IMR-90 (cell line): ENCODE data around the gene SHCBP1L. TPM values are rescaled to one million over a fixed set of nuclear protein-coding genes. Genes with fewer than 3 reads are reported as not detected.

Experiments
- ATAC-seq: fragments of 200-7000 bp; cut with Tn5 transposase; 2 replicates; pipeline ENCODE4 v1.9.1; 2020; ENCODE audit warnings: low read depth, mild to moderate bottlenecking, moderate library complexity
- BruUV-seq: library from RNA; stranded (reverse); fragments of 400-500 nt; replicated peaks from 2 replicates; lab custom pipeline; 2021; lab: Mats Ljungman, UMichigan
- CTCF ChIA-PET: fragments of 300-600 bp; formaldehyde crosslinking; extraction: SDS; loops from one replicate; lab custom pipeline; 2021; ENCODE audit warnings: antibody characterized with exemption; lab: Yijun Ruan, JAX
- POLR2A ChIA-PET: fragments of 300-600 bp; sonication (Branson Sonifier 250); formaldehyde crosslinking; loops from one replicate; lab custom pipeline; 2022; ENCODE audit warnings: antibody characterized with exemption; ENCODE audit not compliant: unreplicated experiment; lab: Charles Lee
- DNase-seq: peaks from one replicate; pipeline ENCODE4 v3.0.0; 2013
- H2AFZ ChIP-seq: replicated peaks from 2 replicates; pipeline ENCODE3; 2013; ENCODE audit warnings: low read length, mild to moderate bottlenecking; ENCODE audit not compliant: poor library complexity
- H2AK5ac ChIP-seq: 2 replicates; pipeline ENCODE4 v1.6.1; 2013; ENCODE audit warnings: low read depth, low read length, inconsistent platforms
- H2AK9ac ChIP-seq: replicated peaks from 2 replicates; pipeline ENCODE3; 2013; ENCODE audit warnings: mild to moderate bottlenecking, low read depth, low read length, moderate library complexity; ENCODE audit not compliant: poor library complexity
- H2BK120ac ChIP-seq: 2 replicates; pipeline ENCODE4 v1.6.1; 2013; ENCODE audit warnings: low read depth, low read length, inconsistent platforms
- H2BK15ac ChIP-seq: 3 replicates; pipeline ENCODE4 v1.6.1; 2013; ENCODE audit warnings: low read depth, low read length, inconsistent platforms
- H2BK20ac ChIP-seq: 2 replicates; pipeline ENCODE4 v1.6.1; 2013; ENCODE audit warnings: low read depth, mild to moderate bottlenecking, inconsistent platforms, low read length, moderate library complexity
- H2BK5ac ChIP-seq: 2 replicates; pipeline ENCODE4 v1.6.1; 2013; ENCODE audit warnings: mild to moderate bottlenecking, low read depth, low read length, inconsistent platforms; ENCODE audit not compliant: poor library complexity, severe bottlenecking
- H3K14ac ChIP-seq: replicated peaks from 2 replicates; pipeline ENCODE4 v1.6.1; 2013; ENCODE audit warnings: low read depth, low read length, inconsistent platforms
- H3K18ac ChIP-seq: 2 replicates; pipeline ENCODE4 v1.6.1; 2013; ENCODE audit warnings: low read depth, low read length, control low read depth
- H3K23ac ChIP-seq: 2 replicates; pipeline ENCODE4 v1.6.1; 2013; ENCODE audit warnings: low read depth, low read length, inconsistent platforms
- H3K27ac ChIP-seq: 2 replicates; pipeline ENCODE4 v1.5.1; 2013; ENCODE audit warnings: mild to moderate bottlenecking, control low read depth, low read length; ENCODE audit not compliant: insufficient read depth
- H3K27me3 ChIP-seq: 2 replicates; pipeline ENCODE4 v1.6.1; 2013; ENCODE audit warnings: low read length; ENCODE audit not compliant: control insufficient read depth, insufficient read depth
- H3K36me3 ChIP-seq: 2 replicates; pipeline ENCODE4 v1.6.1; 2013; ENCODE audit warnings: low read length, mixed read lengths; ENCODE audit not compliant: control insufficient read depth, insufficient read depth
- H3K4ac ChIP-seq: 2 replicates; pipeline ENCODE4 v1.6.1; 2013; ENCODE audit warnings: low read depth, low read length, inconsistent platforms
- H3K4me1 ChIP-seq: 2 replicates; pipeline ENCODE4 v1.6.1; 2013; ENCODE audit warnings: low read length, mixed read lengths; ENCODE audit not compliant: control insufficient read depth, insufficient read depth
- H3K4me2 ChIP-seq: 2 replicates; pipeline ENCODE4 v1.6.1; 2013; ENCODE audit warnings: low read depth, mild to moderate bottlenecking, control low read depth, low read length, moderate library complexity
- H3K4me3 ChIP-seq: 2 replicates; pipeline ENCODE4 v1.5.1; 2013; ENCODE audit warnings: low read depth, mild to moderate bottlenecking, control low read depth, low read length, moderate library complexity; ENCODE audit not compliant: insufficient read depth
- H3K56ac ChIP-seq: 2 replicates; pipeline ENCODE4 v1.6.1; 2013; ENCODE audit warnings: low read length, inconsistent platforms; ENCODE audit not compliant: insufficient read depth; ENCODE audit errors: extremely low read depth
- H3K79me1 ChIP-seq, 2 experiments: 2 replicates each; pipeline ENCODE4 v1.6.1; 2013; ENCODE audit warnings: low read length in 2 of 2, inconsistent platforms in 1 of 2, low read depth in 1 of 2
- H3K9ac ChIP-seq: 2 replicates; pipeline ENCODE4 v1.6.1; 2013; ENCODE audit warnings: low read depth, low read length, control low read depth
- H3K9me1 ChIP-seq: 2 replicates; pipeline ENCODE4 v1.6.1; 2013; ENCODE audit warnings: low read length, inconsistent platforms; ENCODE audit not compliant: insufficient read depth
- H3K9me3 ChIP-seq: 2 replicates; pipeline ENCODE4 v1.6.1; 2013; ENCODE audit warnings: low read length; ENCODE audit not compliant: control insufficient read depth, insufficient read depth
- H4K20me1 ChIP-seq: 2 replicates; pipeline ENCODE4 v1.6.1; 2013; ENCODE audit warnings: low read length, inconsistent platforms; ENCODE audit not compliant: insufficient read depth
- H4K5ac ChIP-seq: 2 replicates; pipeline ENCODE4 v1.6.1; 2013; ENCODE audit warnings: mild to moderate bottlenecking, low read depth, low read length, control low read depth
- H4K8ac ChIP-seq, 2 experiments: 2 replicates each; pipeline ENCODE4 v1.6.1; 2013; ENCODE audit warnings: low read depth in 2 of 2, low read length in 2 of 2, control low read depth in 1 of 2, inconsistent platforms in 1 of 2
- H4K91ac ChIP-seq: 2 replicates; pipeline ENCODE4 v1.6.1; 2013; ENCODE audit warnings: low read depth, low read length, inconsistent platforms; ENCODE audit not compliant: insufficient read depth
- BHLHE40 ChIP-seq: fragments of 150-350 bp; IDR thresholded peaks from 2 replicates; pipeline ENCODE4 v1.6.1; 2016; ENCODE audit warnings: mild to moderate bottlenecking, low read depth, low read length
- CEBPB ChIP-seq: IDR thresholded peaks from 2 replicates; pipeline ENCODE4 v1.6.1; 2012; ENCODE audit warnings: low read depth, low read length, improper control_type of control experiment
- FOS ChIP-seq: fragments of 150-350 bp; IDR thresholded peaks from 2 replicates; pipeline ENCODE4 v1.6.1; 2016; ENCODE audit warnings: low read depth, low read length
- NFE2L2 ChIP-seq: fragments of 150-350 bp; IDR thresholded peaks from 2 replicates; pipeline ENCODE4 v1.6.1; 2016; ENCODE audit warnings: low read depth, mild to moderate bottlenecking, low read length
- POLR2A ChIP-seq: IDR thresholded peaks from 2 replicates; pipeline ENCODE4 v1.6.1; 2012; ENCODE audit warnings: mild to moderate bottlenecking, low read depth, low read length
- RAD21 ChIP-seq: IDR thresholded peaks from 2 replicates; pipeline ENCODE4 v1.6.1; 2012; ENCODE audit warnings: low read length, improper control_type of control experiment
- RCOR1 ChIP-seq: IDR thresholded peaks from 2 replicates; pipeline ENCODE4 v1.6.1; 2012; ENCODE audit warnings: mild to moderate bottlenecking, low read length, improper control_type of control experiment; ENCODE audit not compliant: insufficient replicate concordance
- SMC3 ChIP-seq: fragments of 150-350 bp; IDR thresholded peaks from 2 replicates; pipeline ENCODE4 v1.6.1; 2016; ENCODE audit warnings: low read depth, mild to moderate bottlenecking, antibody characterized with exemption, low read length, moderate library complexity
- WGBS, 2 experiments: methylation state at CpG; one replicate each; pipeline versions ENCODE4 v1.1.5 to v1.1.7; 2013; ENCODE audit warnings: missing lambda C conversion rate in 2 of 2; ENCODE audit not compliant: insufficient read length in 1 of 2; ENCODE audit errors: extremely low coverage in 2 of 2; 5-methylcytosine and 5-hydroxymethylcytosine counted together
- dilution Hi-C: fragments of 300-500 bp; cut with HindIII; formaldehyde crosslinking; loops from one replicate; pipeline ENCODE4 v1.14.3; 2018; ENCODE audit warnings: low sequenced_read_pairs; ENCODE audit not compliant: unreplicated experiment
- in situ Hi-C: fragments of 300-500 bp; cut with MboI; formaldehyde crosslinking; loops from 3 replicates; pipeline ENCODE4 v1.14.3; 2019; ENCODE audit warnings: low sequenced_read_pairs, inconsistent platforms, mixed read lengths
- intact Hi-C: fragments of 100-400 bp; cut with micrococcal nuclease; formaldehyde crosslinking; loops from 2 replicates; pipeline ENCODE4 v1.10.0; 2022
- polyA plus RNA-seq, 3 experiments: library from polyadenylated mRNA; depleted of rRNA; stranded (reverse); fragments of >200 nt; gene quantifications; 2 replicates each; pipeline ENCODE4 v1.2.3, GENCODE V29; 2012; ENCODE audit warnings: low replicate concordance in 1 of 3
- total RNA-seq: library from RNA; depleted of rRNA; stranded (reverse); fragments of >200 nt; gene quantifications from 2 replicates; pipeline ENCODE4 v1.2.3, GENCODE V29; 2012

The SHCBP1L gene
- total and polyA plus RNA-seq, 2 of the 4 experiments (the other 2 are of a cell fraction), result not detected

DNA sequence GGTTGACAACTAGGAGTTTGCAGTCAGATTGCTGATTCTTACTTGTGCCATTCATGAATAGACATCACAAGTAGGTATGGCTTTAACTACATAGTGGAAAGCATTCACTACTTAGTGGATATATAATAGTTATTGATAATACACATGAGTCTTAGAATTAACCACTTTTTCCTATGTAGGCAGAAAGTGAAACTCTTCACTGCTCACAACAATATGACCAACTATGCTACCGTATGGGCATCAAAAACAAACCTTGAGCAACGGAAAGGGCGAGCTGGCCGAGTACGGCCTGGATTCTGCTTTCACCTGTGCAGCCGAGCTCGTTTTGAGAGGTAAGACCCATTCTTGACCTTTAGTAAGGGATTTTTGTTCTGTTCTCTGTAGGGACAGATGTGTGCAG is 75.1 kb downstream of the SHCBP1L start:
- dilution Hi-C loops, result no loop called here
- Histone ChIP-seq H2BK5ac (no peak overlapping the region), H4K5ac (no peak overlapping the region), H3K4me3 (no peak overlapping the region), H3K18ac (no peak overlapping the region), H3K9me3 (no peaks in the 10 kb centered on the region), H3K79me1 (peaks cover 19% of the 10 kb centered on the region in 2 experiments), H4K20me1 (peaks cover 6% of the 10 kb centered on the region; the same call in 1 of the 2 replicates), H3K23ac (no peak overlapping the region), H3K9me1 (no peaks in the 10 kb centered on the region; the same call in none of the 2 replicates), H3K56ac (no peak overlapping the region), H3K36me3 (peaks cover 59% of the 10 kb centered on the region), H3K27ac (no peak overlapping the region), H2BK15ac (no peak overlapping the region), H3K14ac (no peak overlapping the region), H2AK9ac (no peak overlapping the region), H3K4ac (no peak overlapping the region), H2BK20ac (no peak overlapping the region), H3K9ac (no peak overlapping the region), H2BK120ac (no peak overlapping the region), H4K8ac (no peak overlapping the region), H2AK5ac (no peak overlapping the region), H3K4me2 (no peak overlapping the region), H4K91ac (no peak overlapping the region), H3K27me3 (no peaks in the 10 kb centered on the region), H2AFZ (no peak overlapping the region), H3K4me1 (no peaks in the 10 kb centered on the region)
- TF ChIP-seq BHLHE40 (no peak), CEBPB (no peak), FOS (no peak), RCOR1 (no peak), RAD21 (no peak), NFE2L2 (no peak), SMC3 (no peak), POLR2A (no peak)
- no CpG with 5 or more reads among the region's 7 CpGs for WGBS, 2 experiments
- no TSS peak for BruUV-seq
- in situ Hi-C loops, result loop anchor here (25.0 kb wide), 1 partner anchor 1834 kb away; no protein-coding TSS in a partner anchor
- ChIA-PET POLR2A (no interaction called here), CTCF (no interaction called here)
- intact Hi-C loops, result no loop called here
- ATAC-seq, result no peak
- DNase-seq, result no peak
